Endothelial cell of umbilical vein (primary cell): Measurements from ENCODE around the gene DYRK1A. TPM values are rescaled to one million over a fixed set of nuclear protein-coding genes. Genes with fewer than 3 reads are reported as not detected.

Source experiments
- BruUV-seq: library from RNA; stranded (reverse); fragments of 400-500 nt; replicated peaks from 2 replicates; lab custom pipeline; 2021; lab: Mats Ljungman, UMichigan
- CTCF ChIA-PET: fragments of 300-600, 350-600 bp; sonication (Branson Sonifier 250); formaldehyde crosslinking; loops from one replicate; lab custom pipeline; 2021; ENCODE audit warnings: antibody characterized with exemption, inconsistent platforms; lab: Charles Lee
- POLR2A ChIA-PET: fragments of 300-600, 350-600 bp; sonication (Branson Sonifier 250); formaldehyde crosslinking; loops from one replicate; lab custom pipeline; 2021; ENCODE audit warnings: antibody characterized with exemption, inconsistent platforms; lab: Charles Lee
- DNase-seq: peaks from one replicate; pipeline ENCODE4 v3.0.0-alpha.2; 2011; ENCODE audit warnings: low read depth, low spot score
- FAIRE-seq: peaks from 2 replicates; lab custom pipeline; 2011; peaks lifted over from hg19 to GRCh38; lab: Jason Lieb, UNC
- H2AFZ ChIP-seq: 2 replicates; pipeline ENCODE4 v1.6.0; 2012; ENCODE audit warnings: low read depth, low read length, control low read depth, inconsistent platforms
- H3K27ac ChIP-seq: 2 replicates; pipeline ENCODE4 v1.5.1; 2011; ENCODE audit warnings: low read depth, mild to moderate bottlenecking, control low read depth, low read length, moderate library complexity; ENCODE audit not compliant: insufficient read depth
- H3K27me3 ChIP-seq, 2 experiments: 2 replicates each; pipeline versions ENCODE4 v1.6.0 to v1.6.1; 2011; ENCODE audit warnings: low read length in 2 of 2, mixed read lengths in 1 of 2; ENCODE audit not compliant: control insufficient read depth in 2 of 2, insufficient read depth in 2 of 2
- H3K36me3 ChIP-seq, 2 experiments: 2 replicates in 1 of 2; 3 replicates in 1 of 2; pipeline ENCODE4 v1.5.1; 2011; ENCODE audit warnings: low read length in 2 of 2, mild to moderate bottlenecking in 1 of 2, moderate library complexity in 1 of 2; ENCODE audit not compliant: control insufficient read depth in 2 of 2, insufficient read depth in 2 of 2; ENCODE audit errors: extremely low read depth in 1 of 2
- H3K4me1 ChIP-seq: 3 replicates; pipeline ENCODE4 v1.5.1; 2011; ENCODE audit warnings: mild to moderate bottlenecking, low read length; ENCODE audit not compliant: control insufficient read depth, insufficient read depth; ENCODE audit errors: extremely low read depth
- H3K4me2 ChIP-seq: 2 replicates; pipeline ENCODE4 v1.6.1; 2011; ENCODE audit warnings: low read length, control low read depth, mixed read lengths; ENCODE audit not compliant: insufficient read depth
- H3K4me3 ChIP-seq, 3 experiments: fragments of 200-600 bp in 1 of 3; sonication (generic), shearing (Covaris generic) in 1 of 3; replicated peaks in 1 of 3; 2 replicates each; pipeline ENCODE4 v1.5.1; 2011 to 2016; ENCODE audit warnings: control low read depth in 3 of 3, low read length in 3 of 3, mild to moderate bottlenecking in 2 of 3, inconsistent platforms in 1 of 3, low read depth in 1 of 3, moderate library complexity in 1 of 3; ENCODE audit not compliant: insufficient read depth in 1 of 3
- H3K79me2 ChIP-seq: 2 replicates; pipeline ENCODE4 v1.6.0; 2012; ENCODE audit warnings: low read length, inconsistent platforms; ENCODE audit not compliant: control insufficient read depth, insufficient read depth
- H3K9ac ChIP-seq: replicated peaks from 2 replicates; pipeline ENCODE3; 2011; ENCODE audit warnings: low read length, control low read depth; ENCODE audit not compliant: insufficient read depth; ENCODE audit errors: extremely low read depth
- H3K9me1 ChIP-seq: replicated peaks from 3 replicates; pipeline ENCODE4 v1.6.0; 2011; ENCODE audit warnings: mild to moderate bottlenecking, low read length; ENCODE audit not compliant: control insufficient read depth, insufficient read depth; ENCODE audit errors: extremely low read depth
- H3K9me3 ChIP-seq: replicated peaks from 2 replicates; pipeline ENCODE4 v1.5.1; 2012; ENCODE audit warnings: low read length, inconsistent platforms; ENCODE audit not compliant: control insufficient read depth, insufficient read depth
- H4K20me1 ChIP-seq: replicated peaks from 2 replicates; pipeline ENCODE3; 2011; ENCODE audit warnings: mild to moderate bottlenecking, low read length; ENCODE audit not compliant: control insufficient read depth, insufficient read depth; ENCODE audit errors: extremely low read depth
- EZH2 ChIP-seq: IDR thresholded peaks from 2 replicates; pipeline ENCODE4 v1.6.1; 2012; ENCODE audit warnings: borderline replicate concordance, low read depth, mild to moderate bottlenecking, moderate library complexity, low read length, inconsistent platforms; ENCODE audit not compliant: severe bottlenecking
- FOS ChIP-seq: IDR thresholded peaks from 2 replicates; pipeline ENCODE4 v1.6.1; 2011; ENCODE audit warnings: mild to moderate bottlenecking, low read length, moderate library complexity, borderline replicate concordance; ENCODE audit not compliant: insufficient read depth
- GATA2 ChIP-seq: IDR thresholded peaks from 2 replicates; pipeline ENCODE4 v1.7.0; 2011; ENCODE audit warnings: low read depth, mild to moderate bottlenecking, moderate library complexity, mixed read lengths, low read length; ENCODE audit not compliant: insufficient read length, insufficient read depth
- JUN ChIP-seq: IDR thresholded peaks from 2 replicates; pipeline ENCODE4 v1.6.1; 2011; ENCODE audit warnings: borderline replicate concordance, low read depth; ENCODE audit not compliant: insufficient read length, insufficient read depth
- MYC ChIP-seq: IDR thresholded peaks from one replicate; pipeline ENCODE4 v1.6.1; 2011; ENCODE audit warnings: mild to moderate bottlenecking, low read depth, low read length
- POLR2A ChIP-seq: IDR thresholded peaks from 2 replicates; pipeline ENCODE4 v1.6.1; 2012; ENCODE audit warnings: low read depth, mild to moderate bottlenecking, control low read depth, low read length
- POLR2AphosphoS5 ChIP-seq: IDR thresholded peaks from 2 replicates; pipeline ENCODE4 v1.6.1; 2012; ENCODE audit warnings: low read depth, mild to moderate bottlenecking, control low read depth, low read length, moderate library complexity; ENCODE audit not compliant: insufficient read depth
- dilution Hi-C: fragments of 300-500 bp; cut with MboI; formaldehyde crosslinking; loops from one replicate; pipeline ENCODE4 v1.15.0; 2019; ENCODE audit warnings: low sequenced_read_pairs; ENCODE audit not compliant: extremely low pct_ligation_motif_present
- intact Hi-C: fragments of 100-400 bp; cut with micrococcal nuclease; formaldehyde crosslinking; loops from one replicate; pipeline ENCODE4 v1.10.0; 2022
- polyA plus RNA-seq, 4 experiments: library from polyadenylated mRNA; depleted of rRNA in 3 of 4; stranded (reverse) in 3 of 4; unstranded in 1 of 4; fragments of >200 nt; gene quantifications; 2 replicates each; pipeline versions ENCODE4 v1.2.1 to v1.2.3, GENCODE V29; 2011 to 2012; ENCODE audit warnings: missing spikeins in 1 of 4
- total RNA-seq: library from RNA; stranded (reverse); gene quantifications from 2 replicates; pipeline ENCODE4 v1.2.3, GENCODE V29; 2021
- TF ChIP-seq, protein P1 (sequence below), 2 donors: IDR thresholded peaks; 1 replicate in 1 of 2; 2 replicates in 1 of 2; pipeline ENCODE4 v1.5.1; 2011; ENCODE audit warnings: low read length in 2 of 2, mild to moderate bottlenecking in 2 of 2, moderate library complexity in 2 of 2, control low read depth in 1 of 2, inconsistent platforms in 1 of 2, low read depth in 1 of 2; ENCODE audit not compliant: insufficient read depth in 1 of 2; ENCODE audit errors: extremely low read depth in 1 of 2
- TF ChIP-seq, protein P2 (sequence below): IDR thresholded peaks from 2 replicates; pipeline ENCODE4 v1.6.1; 2011; ENCODE audit not compliant: insufficient read depth, insufficient read length

The DYRK1A gene
- total and polyA plus RNA-seq, 2 donors (not counting 3 experiments of a cell fraction or from before 2014, with no cell fraction given), result 51.8 to 53.7 TPM

DNA sequence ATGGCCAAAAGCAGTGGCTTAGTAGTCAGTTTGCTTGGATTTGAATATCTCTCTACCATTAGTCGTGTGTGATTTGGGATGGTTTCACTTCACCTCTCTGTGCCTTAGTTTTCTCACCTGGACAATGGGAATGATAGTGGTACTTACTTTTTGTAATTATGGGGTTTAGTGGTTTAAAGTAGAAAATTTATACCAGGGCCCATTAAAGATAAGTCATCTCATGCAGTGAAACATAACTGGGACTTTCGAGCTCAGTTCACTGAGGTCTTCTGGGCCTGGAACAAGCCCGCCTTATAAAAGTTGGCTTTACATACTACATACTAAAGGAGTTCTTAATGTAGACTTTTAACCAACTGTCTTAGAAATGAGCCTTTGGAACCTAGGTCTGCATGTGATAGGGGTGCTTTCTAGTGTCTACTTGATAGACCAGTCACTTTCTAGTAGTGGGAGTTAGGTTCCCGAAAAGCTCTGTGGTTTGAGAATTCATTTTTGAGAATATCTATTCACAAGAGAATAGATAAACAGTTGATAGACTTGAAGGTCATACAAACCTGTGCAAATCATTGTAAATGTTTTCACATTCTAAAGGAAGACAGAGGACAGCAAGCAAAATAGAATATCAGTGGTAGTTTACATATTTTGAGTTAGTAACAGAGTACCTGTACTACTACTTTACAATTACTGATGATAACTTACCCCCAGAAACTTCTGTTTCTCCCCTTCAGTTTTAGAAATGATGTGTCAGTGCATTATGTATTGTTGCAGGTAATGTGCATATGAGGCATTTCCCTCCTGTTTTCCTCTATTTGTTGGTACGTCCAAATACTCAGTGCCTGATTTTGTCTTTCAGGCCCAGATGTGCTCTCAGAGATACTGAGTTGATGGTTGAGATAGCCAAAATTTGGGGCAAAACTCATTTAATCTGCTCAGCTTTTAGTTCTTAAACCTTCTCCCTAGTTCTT lies 48.0 kb downstream of the DYRK1A start:
- no peak overlapping the region for H2AFZ ChIP-seq

More for the DNA sequence above, 48.0 kb downstream of the DYRK1A start:
- no TSS peak for BruUV-seq
- TF ChIP-seq GATA2, result no peak
- no peak for TF ChIP-seq MYC
- TF ChIP-seq JUN, result no peak
- TF ChIP-seq, protein P1, sequence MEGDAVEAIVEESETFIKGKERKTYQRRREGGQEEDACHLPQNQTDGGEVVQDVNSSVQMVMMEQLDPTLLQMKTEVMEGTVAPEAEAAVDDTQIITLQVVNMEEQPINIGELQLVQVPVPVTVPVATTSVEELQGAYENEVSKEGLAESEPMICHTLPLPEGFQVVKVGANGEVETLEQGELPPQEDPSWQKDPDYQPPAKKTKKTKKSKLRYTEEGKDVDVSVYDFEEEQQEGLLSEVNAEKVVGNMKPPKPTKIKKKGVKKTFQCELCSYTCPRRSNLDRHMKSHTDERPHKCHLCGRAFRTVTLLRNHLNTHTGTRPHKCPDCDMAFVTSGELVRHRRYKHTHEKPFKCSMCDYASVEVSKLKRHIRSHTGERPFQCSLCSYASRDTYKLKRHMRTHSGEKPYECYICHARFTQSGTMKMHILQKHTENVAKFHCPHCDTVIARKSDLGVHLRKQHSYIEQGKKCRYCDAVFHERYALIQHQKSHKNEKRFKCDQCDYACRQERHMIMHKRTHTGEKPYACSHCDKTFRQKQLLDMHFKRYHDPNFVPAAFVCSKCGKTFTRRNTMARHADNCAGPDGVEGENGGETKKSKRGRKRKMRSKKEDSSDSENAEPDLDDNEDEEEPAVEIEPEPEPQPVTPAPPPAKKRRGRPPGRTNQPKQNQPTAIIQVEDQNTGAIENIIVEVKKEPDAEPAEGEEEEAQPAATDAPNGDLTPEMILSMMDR (IDR thresholded peaks at IDR 0.05; ENCODE audit: extremely low read depth in 1 of 2, insufficient read depth in 1 of 2, low read depth in 1 of 2, low read length in 2 of 2), result no peak
- TF ChIP-seq FOS, result no peak
- TF ChIP-seq EZH2, result no peak
- no peak for TF ChIP-seq POLR2A
- TF ChIP-seq, protein P2, sequence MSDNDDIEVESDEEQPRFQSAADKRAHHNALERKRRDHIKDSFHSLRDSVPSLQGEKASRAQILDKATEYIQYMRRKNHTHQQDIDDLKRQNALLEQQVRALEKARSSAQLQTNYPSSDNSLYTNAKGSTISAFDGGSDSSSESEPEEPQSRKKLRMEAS, result no peak
- TF ChIP-seq POLR2AphosphoS5, result no peak
- Histone ChIP-seq H3K4me1 (no peaks in the 10 kb centered on the region), H3K36me3 (no peaks in the 10 kb centered on the region), H3K4me3 (no peak overlapping the region), H3K9me1 (no peaks in the 10 kb centered on the region), H3K9me3 (no peaks in the 10 kb centered on the region), H4K20me1 (peaks cover 16% of the 10 kb centered on the region), H3K27me3 (no peaks in the 10 kb centered on the region), H3K4me2 (no peak overlapping the region), H3K27ac (no peak overlapping the region), H3K9ac (no peak overlapping the region), H3K79me2 (peaks cover 99% of the 10 kb centered on the region)
- FAIRE-seq (no peak), DNase-seq (no peak)
- POLR2A ChIA-PET, result no interaction called here
- CTCF ChIA-PET, result no interaction called here
- dilution Hi-C loops (no loop called here), intact Hi-C loops (no loop called here)
